Measurements from ENCODE around the gene SLC16A10.
"Not testable (repeated sequence)": the region's sequence is repeated elsewhere in the genome, so short reads cannot be mapped to it uniquely, and the experiment has no call there.

The SLC16A10 gene

DNA sequence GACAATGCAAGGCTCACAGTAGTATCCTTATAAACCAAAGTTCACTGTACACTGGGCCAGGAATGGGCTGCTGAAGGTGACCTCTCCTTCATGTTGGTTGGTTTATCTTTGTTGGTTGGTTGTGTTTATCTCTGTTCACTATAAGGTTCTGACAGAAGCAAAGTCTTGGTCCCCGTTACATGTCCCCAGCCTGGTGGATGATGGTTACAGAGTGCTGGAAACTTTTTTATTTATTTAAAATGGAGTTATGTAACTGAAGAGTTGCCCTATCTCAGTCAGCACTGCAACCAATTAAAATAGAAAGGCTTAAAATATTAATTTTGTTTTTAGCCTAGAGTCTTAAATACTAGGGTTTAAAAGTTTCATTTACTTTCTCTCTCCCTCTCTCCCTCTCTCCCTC is 100.6 kb downstream of the SLC16A10 start:
- DNase-seq (ENCODE audit: low read depth in 2 of 2) = no peak

- DNase-seq (ENCODE audit: low read depth in 2 of 2) = not testable (repeated sequence)
Measured at GRCh38 chr6:111189666-111190210, 102.4 kb downstream of the SLC16A10 start.

- DNase-seq (ENCODE audit: low read depth in 2 of 2) = no peak
Measured at GRCh38 chr6:111190637-111191036, 103.3 kb downstream of the SLC16A10 start.

DNA sequence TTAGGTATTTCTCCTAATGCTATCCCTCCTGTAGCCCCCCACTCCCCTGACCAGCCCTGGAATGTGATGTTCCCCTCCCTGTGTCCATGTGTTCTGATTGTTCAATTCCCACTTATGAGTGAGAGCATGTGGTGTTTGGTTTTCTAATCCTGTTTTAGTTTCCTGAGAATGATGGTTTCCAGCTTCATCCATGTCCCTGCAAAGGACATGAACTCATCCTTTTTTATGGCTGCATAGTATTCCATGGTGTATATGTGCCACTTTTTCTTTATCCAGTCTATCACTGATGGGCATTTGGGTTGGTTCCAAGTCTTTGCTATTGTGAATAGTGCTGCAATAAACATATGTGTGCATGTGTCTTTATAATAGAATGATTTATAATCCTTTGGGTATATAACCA is 103.8 kb downstream of the SLC16A10 start:
- DNase-seq (ENCODE audit: low read depth in 2 of 2) = not testable (repeated sequence)

DNA sequence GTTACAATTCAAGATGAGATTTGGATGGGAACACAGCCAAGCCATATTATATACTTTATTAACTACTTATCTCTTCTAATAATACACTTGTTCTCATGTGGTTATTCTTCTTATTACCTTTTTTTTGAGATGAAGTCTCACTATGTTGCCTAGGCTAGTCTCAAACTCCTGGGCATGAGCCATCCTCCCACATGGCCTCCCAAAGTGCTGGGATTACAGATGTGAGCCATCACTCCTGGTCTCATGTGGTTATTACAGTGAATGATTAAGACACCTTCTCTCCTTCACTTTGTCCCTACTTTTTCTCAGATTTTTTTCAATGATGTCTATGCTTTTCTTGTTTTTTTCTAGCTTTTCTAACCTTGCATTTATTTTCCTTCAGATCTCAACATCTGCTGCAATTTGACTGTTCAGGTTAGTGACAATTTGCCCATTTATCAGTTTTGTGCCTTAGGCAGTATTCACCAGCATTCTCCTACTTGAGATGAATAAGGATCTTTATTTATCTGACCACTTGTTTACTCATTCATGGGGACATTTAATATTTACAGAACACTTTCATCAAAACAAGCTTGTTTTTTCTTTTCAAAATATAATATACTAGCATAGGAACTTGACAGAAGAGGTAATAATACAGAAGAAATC is 105.7 kb downstream of the SLC16A10 start:
- no peak for DNase-seq (ENCODE audit: low read depth in 2 of 2)

GRCh38 chr6:111195656-111196055 is 108.4 kb downstream of the SLC16A10 start:
- no peak for DNase-seq (ENCODE audit: low read depth in 2 of 2)

DNA sequence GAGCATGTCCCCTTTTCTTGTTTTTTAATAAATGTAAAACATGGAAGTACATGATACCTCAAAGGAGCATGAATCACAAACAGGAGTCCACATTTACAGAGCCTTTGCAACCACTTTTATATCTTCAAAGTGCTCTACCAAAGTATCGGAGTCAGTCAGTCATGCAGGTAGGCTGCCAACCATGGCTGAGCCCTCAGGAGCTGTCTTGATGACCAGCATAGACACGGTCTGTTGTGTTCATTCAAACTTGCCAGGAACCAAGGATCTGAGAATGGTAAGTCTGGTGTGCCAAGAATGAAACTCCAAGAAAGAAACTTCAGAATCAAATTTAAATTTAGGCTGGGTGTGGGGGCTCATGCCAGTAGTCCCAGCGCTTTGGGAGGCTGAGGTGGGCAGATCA is 111.5 kb downstream of the SLC16A10 start:
- no peak for DNase-seq (ENCODE audit: low read depth in 2 of 2)

DNA sequence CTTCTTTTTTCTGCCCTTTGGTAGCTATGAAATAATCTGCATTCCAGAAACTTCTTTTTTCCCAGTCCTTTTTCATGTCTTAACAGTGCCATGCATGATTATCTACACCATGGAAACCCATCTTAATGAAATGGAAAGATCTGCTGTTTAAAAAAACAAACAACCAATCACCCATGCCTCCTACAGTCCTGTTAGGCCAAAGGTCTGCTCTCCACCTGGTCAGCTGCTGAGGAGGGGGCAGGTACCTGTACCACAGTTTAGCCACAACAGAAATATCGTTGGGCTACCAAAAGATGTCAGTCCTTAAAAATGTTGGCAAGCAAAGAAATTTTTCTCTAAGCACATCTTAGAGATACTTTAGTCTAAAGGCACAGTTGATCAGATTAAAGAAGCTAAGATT is 112.6 kb downstream of the SLC16A10 start:
- DNase-seq (ENCODE audit: low read depth in 2 of 2) = no peak

GRCh38 chr6:111200350-111201243 is 113.3 kb downstream of the SLC16A10 start:
- DNase-seq (ENCODE audit: low read depth in 2 of 2) = no peak

DNA sequence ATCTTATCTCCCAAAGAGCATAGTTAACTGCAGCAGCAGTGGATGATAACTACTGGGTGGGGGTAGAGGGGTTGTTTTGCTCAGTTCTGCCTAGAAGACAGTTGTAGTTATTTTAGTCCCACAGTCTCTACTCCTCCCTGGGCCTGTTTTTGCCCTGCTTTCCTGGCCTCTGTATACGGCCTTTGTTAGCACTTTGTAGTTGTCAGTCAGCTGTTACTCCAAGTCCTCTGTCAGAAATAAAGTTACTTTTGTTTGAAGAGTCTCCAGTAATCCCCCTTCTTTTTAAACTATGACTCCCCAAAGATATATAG is 113.9 kb downstream of the SLC16A10 start:
- no peak for DNase-seq (ENCODE audit: low read depth in 2 of 2)

DNA sequence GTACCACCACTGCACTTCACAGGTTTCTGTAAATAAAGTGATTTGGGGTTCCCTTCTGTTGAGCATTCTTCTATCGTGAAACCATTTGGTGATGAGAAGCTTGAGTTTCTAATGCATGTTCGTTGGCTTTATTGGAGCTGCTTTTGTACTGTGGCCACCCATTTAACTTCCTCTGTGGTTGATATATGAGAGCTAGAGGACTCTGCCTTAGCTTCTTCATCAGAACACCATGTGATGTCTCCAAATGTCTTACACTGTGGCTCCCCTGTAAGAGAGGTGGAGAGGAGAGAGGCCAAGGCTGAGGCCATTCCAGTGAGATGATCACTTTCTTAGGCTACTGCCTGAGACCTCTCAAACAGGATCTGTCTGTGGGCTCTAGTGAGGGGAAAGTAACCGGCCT is 114.5 kb downstream of the SLC16A10 start:
- no peak for DNase-seq (ENCODE audit: low read depth in 2 of 2)

DNA sequence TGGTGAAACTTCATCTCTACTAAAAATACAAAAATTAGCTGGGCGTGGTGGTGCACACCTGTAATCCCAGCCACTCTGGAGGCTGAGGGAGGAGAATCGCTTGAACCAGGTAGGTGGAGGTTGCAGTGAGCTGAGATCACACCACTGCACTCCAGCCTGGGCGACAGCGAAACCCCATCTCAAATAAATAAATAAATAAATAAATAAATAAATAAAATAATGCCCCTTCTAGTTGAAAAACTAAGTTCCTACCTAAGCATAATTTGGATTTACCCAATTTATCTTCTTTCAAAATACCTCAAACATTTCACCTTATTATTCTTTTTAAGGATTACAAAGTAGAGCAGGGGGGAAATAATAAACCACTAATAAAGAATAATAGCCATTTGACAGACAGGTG is 116.2 kb downstream of the SLC16A10 start:
- not testable (repeated sequence) for DNase-seq (ENCODE audit: low read depth in 2 of 2)

DNA sequence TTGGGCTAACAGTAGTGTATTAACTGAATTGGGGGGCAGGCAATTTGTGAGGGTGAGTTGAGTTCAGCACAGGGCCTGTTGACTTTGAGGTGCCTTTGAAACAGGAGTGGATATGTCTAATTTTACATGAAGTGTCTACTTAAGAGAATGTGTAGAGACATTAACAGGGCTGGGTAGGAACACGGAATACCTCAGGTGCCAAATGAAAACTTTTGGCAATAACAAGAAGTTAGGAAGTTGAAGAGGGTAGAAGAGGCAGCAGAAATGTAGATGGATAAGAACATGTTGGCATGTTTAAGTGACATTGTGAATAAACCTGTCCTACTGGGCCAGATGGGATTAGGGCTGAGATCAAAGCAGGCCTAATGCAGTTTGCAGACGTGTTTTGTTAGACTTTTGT is 117.0 kb downstream of the SLC16A10 start:
- DNase-seq (ENCODE audit: low read depth in 2 of 2) = no peak

DNA sequence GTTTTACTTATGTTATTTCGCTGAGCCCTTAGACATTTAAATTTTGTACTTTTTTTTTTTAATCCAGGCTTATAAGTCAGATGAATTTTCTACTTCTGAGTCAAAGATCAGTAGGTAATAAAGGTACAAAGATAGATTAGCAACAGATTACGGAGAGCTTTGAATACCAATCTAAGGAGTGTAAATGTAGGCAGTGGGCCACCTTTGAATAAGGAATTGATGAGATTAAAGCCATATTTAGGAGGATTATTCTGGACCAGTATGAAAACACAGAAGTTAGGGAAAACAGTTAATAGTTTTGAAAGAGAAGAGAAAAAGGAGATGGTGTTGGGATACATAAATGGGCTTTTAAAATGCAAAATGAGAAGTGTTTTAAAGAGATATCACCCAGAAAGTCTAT is 117.6 kb downstream of the SLC16A10 start:
- no peak for DNase-seq (ENCODE audit: low read depth in 2 of 2)

DNA sequence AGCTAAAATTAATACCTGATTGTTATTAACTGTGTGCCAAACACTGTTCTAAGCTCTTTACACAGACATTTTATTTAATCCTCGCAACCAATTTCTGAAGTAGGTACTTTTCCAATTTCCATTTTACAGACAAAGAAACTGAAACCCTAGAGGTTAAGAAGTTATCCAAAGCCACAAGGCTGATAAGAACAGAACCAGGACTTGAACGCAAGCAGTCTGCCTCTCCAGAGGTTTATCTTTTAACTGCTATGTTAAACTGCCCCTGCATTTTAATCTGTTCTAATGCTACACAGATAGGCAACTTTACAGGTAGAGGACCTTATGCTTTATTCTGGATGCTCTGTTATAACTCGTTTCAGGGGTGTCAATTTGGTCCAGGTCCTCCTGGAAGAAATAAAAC is 118.2 kb downstream of the SLC16A10 start:
- DNase-seq (ENCODE audit: low read depth in 2 of 2) = no peak

DNA sequence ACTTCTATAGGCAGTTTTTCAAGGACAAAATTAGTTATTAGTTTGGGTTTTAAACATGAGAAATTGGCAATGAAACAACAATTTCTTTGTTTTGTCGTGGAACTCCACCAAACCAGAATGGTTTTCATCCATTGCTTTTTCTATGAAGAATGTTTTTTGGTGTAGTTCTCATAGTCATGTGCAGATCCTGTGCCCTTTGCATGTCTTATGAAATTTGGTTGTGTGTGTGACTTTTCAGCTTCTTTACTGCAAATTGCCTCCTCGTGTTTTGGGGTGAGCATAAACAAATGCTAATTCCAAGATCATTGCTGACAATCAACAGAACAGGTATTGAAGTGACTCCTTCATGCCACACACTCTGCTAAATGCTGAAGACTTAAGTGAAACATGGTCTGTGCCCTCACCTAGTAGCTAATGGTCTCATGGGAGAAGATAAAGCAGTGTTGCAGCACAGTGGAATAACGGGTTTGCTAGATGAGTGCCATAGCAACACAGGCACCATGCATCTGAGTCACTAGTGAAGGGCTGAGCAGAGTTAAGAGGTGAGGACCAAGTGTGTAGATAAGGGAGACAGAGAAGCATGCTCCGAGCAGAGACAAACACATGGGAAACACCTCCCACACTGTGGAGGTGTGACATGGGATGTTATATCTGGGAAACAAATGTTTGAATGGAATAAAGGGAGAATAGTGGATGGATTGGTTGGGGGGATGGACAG is 120.0 kb downstream of the SLC16A10 start:
- DNase-seq (ENCODE audit: low read depth in 2 of 2) = no peak

GRCh38 chr6:111208933-111209332 is 121.6 kb downstream of the SLC16A10 start:
- DNase-seq (ENCODE audit: low read depth in 2 of 2) = no peak

- DNase-seq (ENCODE audit: low read depth in 2 of 2) = no peak
Measured at GRCh38 chr6:111210194-111210728, 123.0 kb downstream of the SLC16A10 start.

DNA sequence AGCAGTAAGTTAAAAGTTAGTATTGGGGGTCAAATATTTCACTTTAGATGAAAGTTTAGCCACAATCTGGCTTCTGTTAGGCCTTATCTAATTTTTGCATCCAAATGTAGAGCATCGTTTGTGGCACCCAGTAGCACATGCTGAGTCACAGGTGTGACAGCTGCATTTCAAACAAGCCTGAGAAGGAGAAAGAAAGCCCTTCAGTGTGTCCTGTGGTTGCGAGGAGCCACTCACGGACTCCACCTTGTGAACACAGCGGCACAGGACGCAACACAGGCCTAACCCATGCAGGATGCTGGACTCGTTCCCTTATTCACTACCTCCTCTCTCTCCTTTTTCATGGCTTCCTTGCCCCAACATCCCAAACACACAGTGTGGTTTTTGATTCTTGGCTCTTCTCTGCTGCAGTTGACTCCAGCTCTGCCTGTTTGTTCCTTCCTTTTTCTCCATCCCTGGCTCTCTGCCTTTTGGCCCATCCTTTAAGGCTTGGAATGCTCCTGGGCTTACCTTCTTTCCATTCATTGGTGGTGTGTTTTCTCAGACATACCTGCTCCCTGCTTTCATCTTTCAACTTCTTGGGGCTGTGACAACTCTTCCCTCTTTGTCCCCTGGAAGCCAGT is 124.2 kb downstream of the SLC16A10 start:
- DNase-seq (ENCODE audit: low read depth in 2 of 2) = no peak

GRCh38 chr6:111212625-111213024 is 125.3 kb downstream of the SLC16A10 start:
- no peak for DNase-seq (ENCODE audit: low read depth in 2 of 2)

DNA sequence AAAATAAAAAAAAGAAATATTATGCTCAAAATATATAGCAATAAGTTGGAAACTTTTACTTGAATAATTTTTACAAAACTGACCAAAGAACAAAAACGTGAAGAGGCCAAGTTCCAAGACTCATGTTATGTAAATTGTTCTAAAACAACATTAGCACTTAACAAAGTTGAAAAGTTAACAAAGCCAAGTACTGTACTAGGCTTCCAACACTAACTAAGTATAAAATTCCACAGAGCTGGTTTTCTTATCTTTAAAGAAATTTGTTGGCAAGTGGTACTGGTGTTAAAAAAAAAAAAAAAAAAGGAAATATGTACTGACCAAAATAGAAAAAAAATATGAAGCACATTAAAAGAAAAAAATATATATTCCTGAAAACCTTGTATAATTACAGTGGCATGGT is 127.8 kb downstream of the SLC16A10 start:
- no peak for DNase-seq (ENCODE audit: low read depth in 2 of 2)

GRCh38 chr6:111219785-111220184 is 132.5 kb downstream of the SLC16A10 start:
- DNase-seq (ENCODE audit: low read depth in 2 of 2) = no peak
